ENCODE data around the gene ARID4A.
A peak's percentile ranks its signal among the peaks of the same experiment; 100 is the strongest.
"Not testable (repeated sequence)": the region's sequence is repeated elsewhere in the genome, so short reads cannot be mapped to it uniquely, and the experiment has no call there.

ARID4A gene

GRCh38 chr14:58292187-58292586 lies 6.2 kb upstream of the ARID4A start:
- no peak for DNase-seq

DNA sequence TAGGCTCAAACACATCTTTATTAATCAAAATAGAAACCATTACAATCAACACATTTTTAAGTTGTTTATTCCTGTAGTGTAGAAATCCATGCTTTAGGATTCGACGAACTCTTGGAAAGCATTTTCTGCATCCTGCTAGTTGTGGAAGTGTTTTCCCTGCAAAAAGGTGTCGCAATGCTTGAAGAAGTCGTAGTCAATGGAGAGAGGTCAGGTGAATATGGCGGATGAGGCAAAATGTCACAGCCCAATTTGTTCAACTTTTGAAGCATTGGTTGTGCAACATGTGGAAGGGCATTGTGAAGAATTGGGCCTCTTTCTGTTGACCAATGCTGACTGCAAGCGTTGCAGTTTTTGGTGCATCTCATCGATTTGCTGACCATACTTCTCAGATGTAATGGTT lies 4.2 kb upstream of the ARID4A start:
- DNase-seq: no peak

- DNase-seq: no peak
These were observed 1.6 kb upstream of the ARID4A start for GRCh38 chr14:58296726-58297125.

DNA sequence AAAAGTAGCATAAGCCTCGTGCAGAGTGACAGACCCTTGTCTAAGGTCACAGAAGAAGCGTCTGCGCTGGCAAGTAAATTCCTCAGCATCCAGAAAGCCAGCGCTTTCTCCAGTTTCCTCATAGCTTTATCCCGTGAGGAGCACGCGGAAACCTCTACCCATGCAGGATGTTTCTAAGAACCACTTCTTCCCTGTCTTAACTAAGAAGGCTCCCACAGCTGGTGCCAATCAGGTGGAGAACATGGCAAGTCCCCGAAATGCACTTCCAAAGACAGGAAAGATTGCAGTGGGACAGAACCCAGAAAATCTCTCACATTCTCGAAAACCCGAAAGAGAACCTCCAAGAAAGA lies 968 bp upstream of the ARID4A start:
- no peak for DNase-seq

GRCh38 chr14:58297762-58298476 lies 436 bp upstream of the ARID4A start:
- peak; percentile 96 for DNase-seq

DNA sequence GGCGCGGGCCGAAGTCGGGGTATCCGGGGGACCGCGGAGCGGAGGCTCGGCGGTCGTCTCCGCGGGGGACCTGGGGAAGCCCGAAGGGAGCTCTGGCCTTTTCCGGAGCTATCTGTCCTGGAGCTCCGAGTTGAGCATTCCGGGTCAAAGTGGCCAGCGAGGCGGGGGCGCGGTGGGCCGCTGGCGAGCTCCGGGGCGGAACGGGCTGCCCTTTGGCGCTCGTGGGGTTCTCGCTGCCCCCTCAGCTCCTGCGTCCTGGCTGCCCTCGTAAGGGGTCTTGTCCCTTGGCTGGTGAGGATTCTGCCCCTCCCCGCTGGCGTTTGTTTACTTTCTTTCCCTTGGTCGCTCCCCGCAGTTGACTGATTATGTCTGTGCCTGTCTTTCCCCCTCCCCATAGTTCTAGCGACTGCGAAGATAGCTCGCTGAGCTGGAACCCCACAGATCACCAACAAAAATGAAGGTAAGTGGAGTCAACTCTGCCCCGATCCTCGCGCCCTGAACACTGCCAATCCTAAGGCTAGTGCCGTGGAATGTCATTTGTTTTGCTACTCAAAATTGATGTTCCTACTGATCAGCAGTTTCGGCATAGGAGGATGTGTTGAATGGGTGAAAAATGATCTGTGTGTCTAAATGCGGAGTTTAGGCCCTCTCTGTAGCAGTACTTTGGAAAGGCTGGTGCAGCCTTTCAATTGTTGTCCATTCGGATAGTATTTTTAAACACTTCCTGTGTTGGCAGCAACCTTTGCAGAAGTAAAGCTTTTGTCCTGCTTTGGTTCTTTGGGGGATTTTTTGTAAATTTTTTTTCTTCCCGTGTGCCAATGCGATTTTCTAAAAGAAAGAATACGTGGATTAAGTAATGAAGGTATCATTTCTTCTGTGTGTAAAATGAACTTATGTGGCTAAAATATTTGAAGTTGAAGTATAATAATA lies 1.3 kb downstream of the ARID4A start:
- peak; percentile 6 for DNase-seq

DNA sequence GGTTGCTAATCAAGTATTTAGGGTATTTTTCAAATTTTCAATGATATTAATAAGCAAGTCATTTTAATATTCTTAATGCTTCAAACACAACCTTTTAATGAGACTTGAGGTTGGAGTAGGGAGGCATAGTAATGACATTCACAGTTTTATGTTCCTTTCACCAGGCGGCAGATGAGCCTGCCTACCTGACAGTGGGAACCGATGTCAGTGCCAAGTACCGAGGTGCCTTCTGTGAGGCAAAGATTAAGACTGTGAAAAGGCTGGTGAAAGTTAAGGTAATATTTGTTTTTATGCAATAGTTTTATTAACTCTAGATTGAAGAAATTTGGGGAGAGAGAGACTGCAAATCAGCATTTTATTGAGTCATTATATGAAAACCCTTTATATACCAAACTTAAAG lies 3.1 kb downstream of the ARID4A start:
- DNase-seq: no peak

- no peak for DNase-seq
These were observed 7.4 kb downstream of the ARID4A start for GRCh38 chr14:58305730-58306129.

DNA sequence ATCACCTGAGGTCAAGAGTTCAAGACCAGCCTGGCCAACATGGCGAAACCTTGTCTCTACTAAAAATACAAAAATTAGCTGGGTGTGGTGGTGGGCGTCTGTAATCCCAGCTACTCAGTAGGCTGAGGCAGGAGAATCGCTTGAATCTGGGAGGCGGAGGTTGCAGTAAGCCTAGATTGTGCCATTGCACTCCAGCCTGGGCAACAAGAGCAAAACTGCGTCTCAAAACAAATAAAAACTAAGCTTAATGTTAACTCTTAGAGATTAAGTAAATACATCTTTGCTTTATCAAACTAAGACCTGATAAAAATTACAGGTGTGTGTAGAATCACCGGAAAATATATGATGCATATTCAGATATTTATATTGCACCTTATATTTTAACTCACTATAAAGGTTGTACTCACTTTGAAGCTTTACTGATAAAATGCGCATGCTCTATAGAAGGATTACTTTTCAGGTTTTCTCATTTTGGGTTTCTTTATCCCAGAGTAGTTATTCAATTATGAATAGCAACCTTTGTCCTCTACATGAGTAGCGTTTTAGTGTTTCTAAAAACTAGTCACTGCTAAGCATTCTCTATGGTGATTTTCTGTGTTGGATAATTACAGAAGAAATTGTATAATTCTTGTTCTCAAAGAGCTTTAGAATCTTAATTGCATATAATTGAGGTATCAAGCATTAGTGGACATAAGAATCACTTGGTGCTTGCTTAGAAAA lies 9.4 kb downstream of the ARID4A start:
- DNase-seq: no peak

DNA sequence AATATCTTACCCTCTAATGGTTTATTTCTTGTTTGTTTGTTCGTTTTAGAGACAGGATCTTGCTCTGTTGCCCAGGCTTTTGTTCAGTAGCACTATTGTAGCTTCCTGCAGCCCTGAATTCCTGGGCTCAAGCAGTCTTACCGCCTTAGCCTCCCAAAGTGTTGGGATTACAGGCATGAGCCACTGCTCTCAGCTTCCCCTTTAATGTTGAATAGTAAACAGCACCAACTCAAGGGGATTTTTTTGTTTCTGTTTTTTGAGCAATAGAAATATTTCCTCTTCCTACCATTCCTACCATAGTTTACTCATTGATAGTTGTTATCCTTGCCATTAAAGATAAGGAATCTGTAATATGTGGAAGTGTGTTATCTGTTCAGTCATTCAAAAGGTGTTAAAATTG lies 10.7 kb downstream of the ARID4A start:
- no peak for DNase-seq

DNA sequence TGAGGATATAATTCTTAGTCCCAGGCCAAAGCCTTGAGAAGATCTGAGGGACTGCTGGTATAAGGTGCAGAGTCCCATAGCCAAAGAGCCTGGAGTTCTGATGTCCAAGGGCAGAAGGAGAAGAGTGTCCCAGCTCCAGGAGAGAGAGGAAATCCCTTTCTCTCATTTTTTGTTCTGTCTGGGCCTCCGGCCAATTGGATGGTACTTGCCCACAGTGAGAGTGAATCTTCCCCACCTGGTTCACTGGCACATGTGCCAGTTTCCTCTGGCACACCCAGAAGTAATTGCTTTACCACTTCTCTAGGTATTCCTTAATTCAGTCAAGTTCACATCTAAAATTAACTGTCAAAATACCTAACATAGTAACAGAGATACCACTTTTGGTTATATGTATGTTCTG lies 15.3 kb downstream of the ARID4A start:
- no peak for DNase-seq

- DNase-seq: no peak
These were observed 17.3 kb downstream of the ARID4A start for GRCh38 chr14:58315606-58316005.

DNA sequence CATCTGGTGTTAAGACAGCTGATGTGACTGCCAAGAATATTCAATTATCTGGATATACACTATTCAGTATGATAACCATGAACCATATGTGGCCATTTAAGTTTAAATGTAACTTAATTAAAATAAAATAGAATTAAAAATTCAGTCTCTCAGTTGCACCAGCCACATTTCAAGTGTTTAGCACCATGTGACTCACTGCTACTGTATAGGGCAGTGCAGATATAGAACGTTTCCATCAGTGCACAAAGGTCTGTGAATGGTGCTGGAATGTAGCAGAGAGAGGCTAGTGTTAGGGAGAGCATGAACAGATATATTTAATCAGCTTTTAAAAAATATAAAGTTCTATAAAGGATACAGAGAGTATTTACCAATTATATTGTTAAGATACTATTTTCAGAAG lies 28.7 kb downstream of the ARID4A start:
- DNase-seq: no peak

GRCh38 chr14:58331111-58331510 lies 32.8 kb downstream of the ARID4A start:
- DNase-seq: peak; percentile 74

DNA sequence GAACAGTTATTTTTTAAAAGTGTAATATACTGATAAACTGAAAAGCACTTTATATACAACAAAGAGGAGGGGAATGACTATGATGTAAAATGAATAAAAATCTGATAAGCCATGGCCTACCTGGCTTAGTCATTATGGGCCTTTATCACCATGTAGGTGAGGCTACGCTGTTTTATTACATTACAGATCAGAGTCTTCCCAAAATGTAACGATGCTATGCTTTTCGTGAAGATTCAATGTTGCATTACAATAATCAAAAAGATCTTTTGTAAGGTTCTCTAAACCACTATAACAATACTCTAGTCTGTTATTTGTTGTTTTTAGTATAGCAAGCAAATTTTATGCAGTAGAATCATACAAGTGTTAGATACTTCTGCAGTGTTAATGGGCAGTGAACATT lies 34.2 kb downstream of the ARID4A start:
- no peak for DNase-seq

DNA sequence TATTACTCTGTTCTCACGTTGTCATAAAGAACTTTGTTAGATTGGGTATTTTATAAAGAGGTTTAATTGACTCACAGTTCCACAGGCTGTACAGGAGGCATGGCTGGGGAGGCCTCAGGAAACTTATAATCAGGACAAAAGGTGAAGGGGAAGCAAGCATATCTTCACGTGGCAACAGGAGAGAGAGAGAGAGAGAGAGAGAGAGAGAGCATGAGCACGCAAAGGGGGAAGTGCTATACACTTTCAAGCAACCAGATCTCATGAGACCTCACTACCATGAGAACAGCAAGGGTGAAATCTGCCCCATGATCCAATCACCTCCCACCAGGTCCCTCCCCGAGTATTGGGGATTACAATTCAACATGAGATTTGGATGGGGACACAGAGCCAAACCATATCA lies 41.3 kb downstream of the ARID4A start:
- DNase-seq: not testable (repeated sequence)

DNA sequence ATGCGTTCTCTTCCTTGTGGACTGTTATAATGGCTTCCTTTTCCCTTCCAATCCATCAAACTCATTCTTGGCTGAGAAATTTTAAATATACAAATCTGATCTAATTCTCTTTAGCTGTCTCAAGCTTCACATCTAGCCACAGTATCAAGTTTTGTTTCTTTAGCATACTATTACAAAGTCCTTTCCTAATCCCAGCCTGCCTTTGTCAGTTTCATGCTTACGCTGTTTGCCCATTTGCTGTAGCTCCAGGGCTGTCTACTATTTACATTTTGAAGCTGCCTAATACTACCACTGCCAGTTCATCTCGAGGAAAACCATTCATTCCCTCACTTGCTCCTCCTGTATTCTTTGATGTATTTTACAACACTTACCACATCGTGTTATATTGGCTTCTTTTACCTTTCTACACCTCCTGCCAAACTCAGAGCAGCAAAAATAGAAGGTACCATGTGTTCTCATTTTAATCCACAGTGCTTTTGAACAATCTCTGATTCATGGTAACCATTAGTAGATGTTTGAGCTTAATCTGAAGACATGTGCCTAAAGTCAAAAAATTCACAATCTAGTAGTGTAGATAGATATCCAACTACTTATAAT lies 42.9 kb downstream of the ARID4A start:
- no peak for DNase-seq

GRCh38 chr14:58343535-58343934 lies 45.2 kb downstream of the ARID4A start:
- DNase-seq: not testable (repeated sequence)

- DNase-seq: no peak
These were observed 55.4 kb downstream of the ARID4A start for GRCh38 chr14:58353516-58354299.

DNA sequence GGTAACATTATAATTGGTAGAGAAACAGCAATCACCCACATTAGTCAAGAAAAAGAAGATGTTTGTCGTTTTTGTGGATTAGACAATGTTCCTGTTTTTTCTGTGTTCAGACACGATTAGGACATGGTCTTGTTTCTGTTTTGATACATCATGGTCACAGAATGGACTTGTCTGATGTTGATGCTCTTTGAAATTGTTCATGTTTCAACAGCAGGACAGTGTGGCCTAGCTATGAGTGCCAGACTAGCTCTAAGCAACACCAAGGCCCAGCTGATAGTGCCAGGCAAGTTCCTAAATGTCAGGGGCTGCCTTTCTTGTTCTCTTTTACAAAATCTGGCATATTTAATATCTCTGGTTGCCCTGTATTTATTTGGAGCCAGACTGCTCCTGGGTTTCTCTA lies 56.5 kb downstream of the ARID4A start:
- no peak for DNase-seq

DNA sequence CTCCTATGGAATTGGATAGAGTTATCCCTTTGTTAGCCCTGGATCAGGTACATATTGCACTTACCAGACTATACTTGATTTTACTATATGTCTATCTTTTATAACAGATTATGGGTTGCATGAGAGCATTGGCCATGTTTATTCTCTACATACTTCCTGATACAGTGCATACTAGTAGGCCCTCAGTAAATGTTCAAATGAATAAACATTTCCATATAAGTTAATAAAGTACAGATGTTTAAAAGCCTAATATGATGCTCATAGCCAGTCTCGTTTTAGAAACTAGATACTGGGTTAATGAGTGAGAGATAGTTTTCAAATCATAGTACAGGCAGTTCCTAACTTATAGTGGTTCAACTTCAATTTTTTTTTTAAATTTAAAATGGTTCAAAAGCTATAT lies 57.9 kb downstream of the ARID4A start:
- DNase-seq: no peak

- not testable (repeated sequence) for DNase-seq
These were observed 63.9 kb downstream of the ARID4A start for GRCh38 chr14:58362272-58362671.

All from activated effector memory CD4-positive, alpha-beta T cell treated with Interleukin-2 at 50 U/mL for 16 hours (primary cell).